Tibial nerve (tissue), 4 donors: ENCODE results near the gene ARHGEF11.

Source experiments
- CTCF ChIP-seq, 5 experiments: fragments of 200-600 bp in 3 of 5; fragments of 450-650 bp in 2 of 5; sonication (generic) in 3 of 5; IDR thresholded peaks; one replicate each; pipeline ENCODE4 v1.5.1; 2016 to 2019; ENCODE audit warnings: antibody characterized with exemption in 5 of 5, mild to moderate bottlenecking in 3 of 5, moderate library complexity in 2 of 5
- EP300 ChIP-seq, 2 donors: sonication (generic); formaldehyde crosslinking; IDR thresholded peaks; one replicate each; pipeline ENCODE4 v1.6.1; 2017; ENCODE audit warnings: antibody characterized with exemption in 2 of 2, mild to moderate bottlenecking in 1 of 2
- POLR2A ChIP-seq, 2 donors: fragments of 450-650 bp; IDR thresholded peaks; one replicate each; pipeline ENCODE4 v1.6.1; 2017; ENCODE audit warnings: antibody characterized with exemption in 2 of 2, mild to moderate bottlenecking in 2 of 2, moderate library complexity in 2 of 2

DNA sequence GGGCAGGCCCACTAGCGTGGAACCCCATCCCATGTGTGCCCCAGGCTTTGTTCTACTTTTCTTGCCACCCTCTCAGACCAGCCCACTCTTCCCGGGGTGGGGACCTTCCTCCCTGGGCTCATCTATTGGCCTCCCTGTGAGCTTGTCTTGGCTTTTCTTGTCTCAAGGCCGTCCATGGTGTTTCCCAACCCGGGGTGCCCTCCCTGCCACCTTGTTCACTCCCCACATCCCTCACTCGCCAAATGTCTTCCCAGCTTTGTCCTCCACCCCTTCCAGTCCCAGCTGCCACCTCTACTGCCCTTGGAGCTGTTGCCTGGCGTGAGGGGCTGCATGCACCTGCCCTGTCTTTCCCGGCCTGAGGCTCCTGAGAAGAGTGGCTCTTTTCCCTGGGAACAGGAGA, 106.7 kb downstream of the ARHGEF11 start:
- no peak for TF ChIP-seq EP300 (IDR thresholded peaks at IDR 0.05)
- TF ChIP-seq CTCF (IDR thresholded peaks at IDR 0.05) = no peak
- TF ChIP-seq POLR2A (IDR thresholded peaks at IDR 0.05) = no peak
